HepG2 (cell line): ENCODE data around the gene SLC35F4. TPM values are rescaled to one million over a fixed set of nuclear protein-coding genes. Genes with fewer than 3 reads are reported as not detected.
"Not testable (repeated sequence)": the region's sequence is repeated elsewhere in the genome, so short reads cannot be mapped to it uniquely, and the experiment has no call there.

ENCODE experiments used
- ATAC-seq: fragments of 200-7000 bp; cut with Tn5 transposase; 3 replicates; pipeline ENCODE4 v1.9.1; 2020; ENCODE audit warnings: mild to moderate bottlenecking, moderate library complexity
- BruUV-seq: library from RNA; stranded (reverse); fragments of 400-500 nt; replicated peaks from 2 replicates; lab custom pipeline; 2021; lab: Mats Ljungman, UMichigan
- CTCF ChIA-PET: fragments of 300-600 bp; formaldehyde crosslinking; extraction: SDS; loops from one replicate; lab custom pipeline; 2021; ENCODE audit warnings: low total read pairs, inconsistent platforms, low intra/inter-chr PET ratio; lab: Yijun Ruan, JAX
- POLR2A ChIA-PET: fragments of 350-600 bp; sonication (Branson Sonifier 250); formaldehyde crosslinking; loops from one replicate; lab custom pipeline; 2020; ENCODE audit warnings: antibody characterized with exemption, inconsistent platforms; lab: Yijun Ruan, JAX
- DNase-seq: peaks from one replicate; pipeline ENCODE4 v3.0.0-alpha.2; 2015; ENCODE audit warnings: low spot score
- FAIRE-seq: peaks from 3 replicates; lab custom pipeline; 2011; peaks lifted over from hg19 to GRCh38; lab: Jason Lieb, UNC
- H2AFZ ChIP-seq: one replicate; pipeline ENCODE4 v1.6.1; 2011; ENCODE audit warnings: low read length, inconsistent platforms
- H3K27ac ChIP-seq: fragments of 300-600 bp; 3 replicates; pipeline ENCODE4 v1.8.0; 2011; ENCODE audit warnings: mixed run types, mild to moderate bottlenecking, mixed read lengths, low read length, inconsistent platforms; ENCODE audit not compliant: insufficient read depth; ENCODE audit errors: extremely low read length
- H3K27me3 ChIP-seq, 2 experiments: fragments of 200-600 bp in 1 of 2; 2 replicates in 1 of 2; 3 replicates in 1 of 2; pipeline versions ENCODE4 v1.6.0 to v1.8.0; 2011; ENCODE audit warnings: low read length in 2 of 2, mild to moderate bottlenecking in 2 of 2, moderate library complexity in 2 of 2, inconsistent platforms in 1 of 2; ENCODE audit not compliant: insufficient read depth in 2 of 2, control insufficient read depth in 1 of 2
- H3K36me3 ChIP-seq, 2 experiments: fragments of 200-600 bp in 1 of 2; replicated peaks in 1 of 2; 2 replicates in 1 of 2; 3 replicates in 1 of 2; pipeline versions ENCODE4 v1.5.1 to v1.8.0; 2011; ENCODE audit warnings: low read length in 2 of 2, inconsistent platforms in 1 of 2; ENCODE audit not compliant: insufficient read depth in 2 of 2, control insufficient read depth in 1 of 2
- H3K4me1 ChIP-seq: 2 replicates; pipeline ENCODE4 v1.5.1; 2012; ENCODE audit warnings: low read length, inconsistent platforms; ENCODE audit not compliant: insufficient read depth
- H3K4me2 ChIP-seq: 2 replicates; pipeline ENCODE4 v1.6.0; 2011; ENCODE audit warnings: low read depth, low read length, inconsistent platforms
- H3K4me3 ChIP-seq, 3 experiments: fragments of 200-600 bp in 1 of 3; sonication (generic), shearing (Covaris generic) in 1 of 3; replicated peaks in 1 of 3; 2 replicates each; pipeline ENCODE4 v1.5.1; 2011 to 2016; ENCODE audit warnings: low read length in 3 of 3, inconsistent platforms in 2 of 3, low read depth in 2 of 3, mild to moderate bottlenecking in 2 of 3, control low read depth in 1 of 3, mixed read lengths in 1 of 3; ENCODE audit not compliant: insufficient read depth in 1 of 3
- H3K79me2 ChIP-seq: one replicate; pipeline ENCODE4 v1.6.1; 2011; ENCODE audit warnings: low read length, inconsistent platforms; ENCODE audit not compliant: insufficient read depth
- H3K9ac ChIP-seq: 2 replicates; pipeline ENCODE4 v1.6.0; 2011; ENCODE audit warnings: mild to moderate bottlenecking, low read depth, low read length, inconsistent platforms; ENCODE audit not compliant: insufficient read depth
- H3K9me3 ChIP-seq: 2 replicates; pipeline ENCODE4 v1.5.1; 2012; ENCODE audit warnings: mild to moderate bottlenecking, low read length
- H4K20me1 ChIP-seq: 2 replicates; pipeline ENCODE4 v1.6.0; 2011; ENCODE audit warnings: inconsistent platforms, mild to moderate bottlenecking, low read length, moderate library complexity; ENCODE audit not compliant: insufficient read depth
- GTF2F1 ChIP-seq: fragments of 150-350 bp; IDR thresholded peaks from 2 replicates; pipeline ENCODE4 v1.6.1; 2014; ENCODE audit warnings: low read length
- HMGA1 ChIP-seq: sonication (generic); formaldehyde crosslinking; conservative IDR thresholded peaks from 2 replicates; pipeline ENCODE4 v1.4.0; 2020; ENCODE audit warnings: missing genetic modification reagents
- HOXA3 ChIP-seq: sonication (generic); formaldehyde crosslinking; IDR thresholded peaks from 2 replicates; pipeline ENCODE4 v1.5.0; 2020; ENCODE audit warnings: missing genetic modification reagents
- MXI1 ChIP-seq: IDR thresholded peaks from 3 replicates; pipeline ENCODE4 v1.6.1; 2012; ENCODE audit warnings: low read depth, low read length, inconsistent platforms, borderline replicate concordance
- RBFOX2 ChIP-seq: fragments of 200-400 bp; formaldehyde crosslinking; IDR thresholded peaks from 2 replicates; pipeline ENCODE4 v1.6.1; 2017; ENCODE audit warnings: low read depth, mild to moderate bottlenecking, low read length
- STAT5B ChIP-seq: sonication (generic); formaldehyde crosslinking; IDR thresholded peaks from 2 replicates; pipeline ENCODE4 v1.4.0; 2020; ENCODE audit warnings: missing genetic modification reagents
- XBP1 ChIP-seq: sonication (generic); formaldehyde crosslinking; IDR thresholded peaks from 2 replicates; pipeline ENCODE4 v1.5.0; 2020; ENCODE audit warnings: missing genetic modification reagents
- ZNF276 ChIP-seq: sonication (generic); formaldehyde crosslinking; IDR thresholded peaks from 2 replicates; pipeline ENCODE4 v1.4.0; 2020; ENCODE audit warnings: mild to moderate bottlenecking, low read depth, missing genetic modification reagents
- ZNF317 ChIP-seq: sonication (generic); formaldehyde crosslinking; IDR thresholded peaks from 2 replicates; pipeline ENCODE4 v1.5.0; 2020; ENCODE audit warnings: mild to moderate bottlenecking, missing genetic modification reagents
- ZNF468 ChIP-seq: sonication (generic); formaldehyde crosslinking; IDR thresholded peaks from 2 replicates; pipeline ENCODE4 v1.8.0; 2022; ENCODE audit warnings: mild to moderate bottlenecking, moderate library complexity, missing genetic modification reagents
- ZNF557 ChIP-seq: sonication (generic); formaldehyde crosslinking; IDR thresholded peaks from 2 replicates; pipeline ENCODE4 v1.4.0; 2020; ENCODE audit warnings: missing genetic modification reagents
- ZNF773 ChIP-seq: sonication (generic); formaldehyde crosslinking; IDR thresholded peaks from 2 replicates; pipeline ENCODE4 v1.4.0; 2020; ENCODE audit warnings: missing genetic modification reagents, borderline replicate concordance
- ZNF781 ChIP-seq: sonication (generic); formaldehyde crosslinking; IDR thresholded peaks from 2 replicates; pipeline ENCODE4 v1.5.1; 2020; ENCODE audit warnings: borderline replicate concordance, mild to moderate bottlenecking, missing genetic modification reagents; ENCODE audit errors: not compliant biosample characterization
- WGBS: methylation state at CpG from one replicate; pipeline ENCODE4 v1.1.6; 2017; ENCODE audit warnings: low lambda C conversion rate; 5-methylcytosine and 5-hydroxymethylcytosine counted together
- in situ Hi-C: cut with HindIII; loops from 2 replicates; pipeline ENCODE4 v1.10.0; 2017; ENCODE audit warnings: low pct_unique_long_range_greater_than_20kb; ENCODE audit not compliant: extremely low pct_ligation_motif_present
- intact Hi-C: fragments of 100-400 bp; cut with micrococcal nuclease; formaldehyde crosslinking; loops from one replicate; pipeline ENCODE4 v1.10.0; 2022; ENCODE audit not compliant: unreplicated experiment
- polyA plus RNA-seq, 8 experiments: library from polyadenylated mRNA; depleted of rRNA in 3 of 8; stranded (reverse) in 7 of 8; unstranded in 1 of 8; fragments of >200 nt; fragmentation: Illumina TruSeq in 4 of 8; extraction: Trizol in 4 of 8; gene quantifications; 2 replicates each; pipeline versions ENCODE4 v1.2.1 to v1.2.3, GENCODE V29; 2011 to 2016; ENCODE audit warnings: low read depth in 4 of 8, missing spikeins in 1 of 8, mixed read lengths in 1 of 8; ENCODE audit not compliant: insufficient read depth in 1 of 8
- total RNA-seq, 5 experiments: library from RNA; depleted of rRNA; stranded (reverse); fragments of >200 nt; fragmentation: Illumina TruSeq; extraction: Trizol; gene quantifications; 2 replicates each; pipeline ENCODE4 v1.2.3, GENCODE V29; 2016; ENCODE audit warnings: low read depth in 1 of 5

Gene SLC35F4
- total and polyA plus RNA-seq, 2 of the 13 experiments (the other 11 are each of a cell fraction or from before 2014, with no cell fraction given), result not detected

GRCh38 chr14:57725399-57726077 lies 140.4 kb downstream of the SLC35F4 start:
- 0% methylated on average over 2 of the region's 2 CpGs for WGBS
- H3K4me3 ChIP-seq, result no peak overlapping the region
- H4K20me1 ChIP-seq, result no peaks in the 10 kb centered on the region
- H3K36me3 ChIP-seq, result no peaks in the 10 kb centered on the region
- no peak overlapping the region for H3K4me2 ChIP-seq
- DNase-seq (peak; percentile 1), ATAC-seq (no peak), FAIRE-seq (no peak)
- in situ Hi-C loops, result no loop called here
- POLR2A ChIA-PET, result no interaction called here
- intact Hi-C loops, result no loop called here
- H3K27me3 ChIP-seq, result no peaks in the 10 kb centered on the region
- no peak overlapping the region for H2AFZ ChIP-seq
- H3K9me3 ChIP-seq, result peaks cover 29% of the 10 kb centered on the region
- CTCF ChIA-PET, result no interaction called here
- BruUV-seq, result no TSS peak
- H3K27ac ChIP-seq, result no peak overlapping the region
- H3K79me2 ChIP-seq, result no peaks in the 10 kb centered on the region
- H3K4me1 ChIP-seq, result no peaks in the 10 kb centered on the region
- no peak overlapping the region for H3K9ac ChIP-seq
- TF ChIP-seq ZNF781 (CRISPR knock-in tag) (no peak), STAT5B (CRISPR knock-in tag) (no peak), ZNF773 (no peak), MXI1 (no peak), HOXA3 (no peak), ZNF276 (no peak), GTF2F1 (no peak), RBFOX2 (no peak), ZNF557 (CRISPR knock-in tag) (no peak), ZNF468 (CRISPR knock-in tag) (no peak), HMGA1 (CRISPR knock-in tag) (no peak), ZNF317 (no peak), XBP1 (CRISPR knock-in tag) (no peak)

GRCh38 chr14:57722141-57722540 lies 143.8 kb downstream of the SLC35F4 start:
- peaks cover 34% of the 10 kb centered on the region for H3K9me3 ChIP-seq
- BruUV-seq, H3K9ac ChIP-seq, H2AFZ ChIP-seq, DNase-seq, H3K36me3 ChIP-seq, FAIRE-seq, CTCF ChIA-PET, H3K4me1 ChIP-seq, POLR2A ChIA-PET, H3K4me3 ChIP-seq, H3K27me3 ChIP-seq, H3K27ac ChIP-seq, ATAC-seq, H3K4me2 ChIP-seq, H3K79me2 ChIP-seq, intact Hi-C loops, in situ Hi-C loops, H4K20me1 ChIP-seq: not testable (repeated sequence)
